ENCODE results near the gene A3GALT2.

The A3GALT2 gene

GRCh38 chr1:33349778-33350610 is 29.1 kb upstream of the A3GALT2 start:
- peak; percentile 71 to 76 for DNase-seq

- peak; percentile 31 to 33 for DNase-seq
These were observed 28.3 kb upstream of the A3GALT2 start for GRCh38 chr1:33349081-33349759.

DNA sequence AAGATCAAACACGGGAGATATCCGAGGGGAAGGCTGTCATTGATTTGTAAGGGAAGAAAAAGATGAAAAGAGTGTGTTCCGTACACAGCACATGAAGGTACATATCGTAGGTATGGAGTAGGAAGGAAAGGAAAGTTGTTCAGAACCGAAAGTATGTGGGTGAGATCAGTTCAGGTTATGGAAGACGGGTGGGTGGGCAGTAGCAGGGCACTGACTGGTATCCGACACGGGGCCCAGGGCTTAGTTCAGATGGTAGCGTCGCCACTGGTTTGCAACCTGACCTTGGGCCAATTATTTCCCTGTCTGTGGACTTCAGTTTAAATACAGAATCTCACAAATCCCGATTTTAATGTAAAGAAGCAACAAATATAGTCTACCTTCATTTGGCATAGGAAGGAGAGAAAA is 27.8 kb upstream of the A3GALT2 start:
- DNase-seq, result peak; percentile 15 to 20

- no peak for DNase-seq
These were observed 27.3 kb upstream of the A3GALT2 start for GRCh38 chr1:33348194-33348593.

- no peak for DNase-seq
These were observed 26.7 kb upstream of the A3GALT2 start for GRCh38 chr1:33347650-33347992.

DNA sequence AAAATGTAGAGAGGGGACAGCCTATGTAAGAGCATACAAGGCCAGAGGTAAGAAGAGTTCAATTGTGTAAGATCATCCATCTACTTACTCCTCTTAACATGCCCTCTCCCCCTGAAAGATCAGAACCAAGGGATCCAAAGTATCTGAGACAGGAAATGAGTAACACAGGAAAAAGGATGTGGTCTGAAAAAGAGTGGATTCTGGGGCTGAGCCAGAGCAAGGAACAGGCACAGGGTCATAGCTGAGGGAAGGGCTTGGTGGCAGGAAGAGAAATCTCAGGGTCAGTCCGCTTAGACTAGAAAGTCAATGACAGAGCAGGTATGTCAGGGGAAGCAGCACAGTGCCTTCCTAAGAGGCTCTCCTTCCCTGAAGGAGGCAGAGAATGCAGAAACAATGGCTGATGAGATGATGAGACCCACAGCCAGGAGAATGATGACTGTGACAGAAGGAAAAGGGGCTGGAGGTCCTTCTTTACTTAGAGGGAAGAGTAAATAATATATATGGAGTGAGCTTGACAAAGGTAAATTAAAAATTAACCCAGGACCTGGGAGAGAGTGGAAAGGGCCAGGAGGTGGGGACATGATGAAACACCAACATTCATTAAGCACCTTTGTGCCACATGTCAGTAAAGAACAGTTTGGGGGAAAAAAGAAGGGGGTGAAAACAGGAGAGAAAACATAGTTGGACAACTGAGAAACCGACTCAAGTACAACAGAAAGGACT is 26.2 kb upstream of the A3GALT2 start:
- no peak for DNase-seq

- no peak for DNase-seq
These were observed 25.6 kb upstream of the A3GALT2 start for GRCh38 chr1:33346533-33346926.

- DNase-seq, result no peak
These were observed 24.1 kb upstream of the A3GALT2 start for GRCh38 chr1:33344896-33345560.

- no peak for DNase-seq
These were observed 22.6 kb upstream of the A3GALT2 start for GRCh38 chr1:33343539-33343938.

DNA sequence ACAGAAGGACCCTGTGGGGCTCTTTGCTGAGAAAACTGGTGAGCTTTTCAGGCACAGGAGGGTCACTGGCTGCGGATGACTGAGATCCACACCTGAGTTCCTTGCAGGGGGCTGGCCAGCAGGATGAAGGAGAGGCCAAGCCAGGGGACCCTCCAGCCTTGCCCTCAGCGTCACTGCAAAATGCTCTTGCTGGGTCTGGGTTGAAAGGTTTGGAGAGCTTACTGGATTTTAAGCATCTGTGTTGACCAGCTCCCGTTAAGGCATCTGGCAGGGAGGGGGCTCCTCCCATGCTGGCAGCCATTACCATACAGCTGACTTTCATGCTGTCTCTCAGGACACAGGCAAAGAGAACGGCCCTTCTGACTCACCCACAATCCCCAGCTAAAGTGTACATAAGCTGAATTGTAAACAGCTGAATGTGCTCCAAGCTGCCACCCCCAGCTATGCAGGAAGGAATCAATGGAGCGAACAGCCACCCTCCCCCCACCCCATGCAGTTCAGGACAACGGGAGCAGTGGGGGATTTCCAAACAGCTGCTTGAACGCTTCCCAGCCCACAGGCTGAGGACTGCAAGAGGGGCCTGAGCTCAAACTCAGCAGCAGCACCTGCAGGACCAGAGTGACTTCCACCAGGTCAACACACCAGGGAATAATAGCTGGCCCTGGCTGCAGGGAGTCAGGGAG is 21.3 kb upstream of the A3GALT2 start:
- no peak for DNase-seq

DNA sequence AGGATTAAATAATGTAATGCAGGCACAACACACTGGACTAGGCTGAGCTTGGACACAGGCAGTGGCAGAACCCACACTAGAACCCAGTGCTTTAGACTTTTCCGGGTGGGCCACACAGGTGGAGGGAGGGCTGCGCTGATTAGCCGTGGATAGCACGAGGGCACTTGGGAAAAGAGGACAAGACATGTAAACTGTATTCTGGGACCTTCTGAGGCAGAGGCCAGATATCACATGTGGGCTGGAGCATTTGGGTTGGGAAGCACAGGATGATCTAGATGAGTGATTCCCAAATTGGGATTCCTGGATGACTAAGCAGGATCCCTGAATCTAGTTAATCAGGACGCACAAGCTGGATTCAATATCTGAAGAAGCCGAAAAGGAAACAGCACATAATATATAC is 20.3 kb upstream of the A3GALT2 start:
- DNase-seq, result no peak

DNA sequence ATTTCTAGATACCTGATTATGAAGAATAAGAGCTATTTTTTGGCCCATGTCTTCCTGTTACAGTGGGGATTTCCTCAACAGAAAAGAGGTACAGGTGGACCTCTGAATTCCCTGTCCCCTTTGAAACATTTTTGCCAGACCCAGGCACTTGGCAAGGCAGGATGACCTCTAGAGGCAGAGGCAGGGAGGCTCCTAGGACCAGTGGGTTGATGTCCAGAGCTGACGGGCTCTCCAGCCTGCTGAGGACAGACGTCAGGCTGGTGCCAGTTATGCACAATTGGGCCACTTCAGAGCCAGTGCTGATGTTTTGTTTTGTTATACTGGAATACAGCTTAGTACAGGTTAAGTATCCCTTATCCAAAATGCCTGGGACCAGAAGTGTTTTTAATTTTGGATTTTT is 18.5 kb upstream of the A3GALT2 start:
- no peak for DNase-seq

DNA sequence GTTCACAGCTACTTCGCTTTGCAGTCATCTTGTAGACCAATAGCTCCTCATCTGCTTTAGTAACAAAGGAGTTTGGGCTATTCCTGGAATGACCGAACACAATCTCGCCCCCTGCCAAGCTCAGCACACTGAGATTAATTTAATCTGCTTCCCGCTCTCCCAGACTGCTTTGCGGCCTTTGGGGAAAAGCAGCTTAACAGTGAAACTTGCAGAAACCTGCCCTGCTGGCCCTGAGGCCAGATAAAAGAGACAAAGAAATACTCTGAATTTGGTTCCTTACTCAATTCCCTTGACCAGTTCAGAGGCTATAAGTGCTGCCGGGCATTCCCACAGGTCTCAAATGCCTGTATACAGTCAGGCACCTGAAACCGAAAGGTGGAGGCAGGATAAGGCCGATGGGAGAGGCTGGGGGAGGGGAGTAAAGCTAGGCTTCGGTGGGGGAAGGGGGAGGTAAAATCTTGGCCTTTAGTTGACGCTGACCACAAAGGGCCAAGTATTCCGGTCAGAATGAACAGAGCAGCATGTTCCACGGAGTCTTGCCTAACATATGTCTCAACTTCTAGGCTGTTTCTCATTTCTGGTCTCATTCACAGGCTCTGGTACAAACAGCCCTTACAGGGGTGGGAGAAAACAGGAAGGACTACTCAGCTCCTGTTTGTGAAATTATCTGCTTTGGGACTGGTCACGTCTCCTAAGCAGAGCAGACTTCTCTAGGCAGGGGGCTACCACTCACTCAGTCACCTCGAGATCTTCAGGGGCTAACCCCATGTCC is 17.7 kb upstream of the A3GALT2 start:
- no peak for DNase-seq

GRCh38 chr1:33338048-33338439 is 17.1 kb upstream of the A3GALT2 start:
- DNase-seq, result no peak

- no peak for DNase-seq
These were observed 16.5 kb upstream of the A3GALT2 start for GRCh38 chr1:33337441-33337840.

GRCh38 chr1:33336580-33336979 is 15.7 kb upstream of the A3GALT2 start:
- no peak for DNase-seq

- no peak for DNase-seq
These were observed 14.1 kb upstream of the A3GALT2 start for GRCh38 chr1:33335020-33335419.

- no peak for DNase-seq
These were observed 13.2 kb upstream of the A3GALT2 start for GRCh38 chr1:33334081-33334552.

DNA sequence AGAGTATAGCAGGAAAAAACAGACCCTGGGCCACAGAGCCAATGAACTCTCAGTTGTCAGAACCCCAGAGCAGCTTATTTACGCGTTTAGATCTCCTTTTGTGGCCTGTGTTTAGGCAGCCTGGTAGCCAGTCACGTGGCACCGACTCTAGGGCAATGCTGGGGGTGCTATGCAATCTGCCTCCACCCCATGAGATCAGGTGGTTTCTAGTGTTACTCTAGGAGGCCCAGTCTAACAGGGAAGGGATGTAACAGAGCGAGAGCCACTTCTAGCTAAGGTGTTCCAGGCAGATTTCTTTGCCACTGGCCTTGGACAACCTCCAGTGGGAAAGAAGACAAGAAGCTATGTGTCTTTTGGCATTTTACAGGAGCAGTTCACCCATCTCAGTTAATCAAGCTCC is 12.0 kb upstream of the A3GALT2 start:
- DNase-seq, result no peak

DNA sequence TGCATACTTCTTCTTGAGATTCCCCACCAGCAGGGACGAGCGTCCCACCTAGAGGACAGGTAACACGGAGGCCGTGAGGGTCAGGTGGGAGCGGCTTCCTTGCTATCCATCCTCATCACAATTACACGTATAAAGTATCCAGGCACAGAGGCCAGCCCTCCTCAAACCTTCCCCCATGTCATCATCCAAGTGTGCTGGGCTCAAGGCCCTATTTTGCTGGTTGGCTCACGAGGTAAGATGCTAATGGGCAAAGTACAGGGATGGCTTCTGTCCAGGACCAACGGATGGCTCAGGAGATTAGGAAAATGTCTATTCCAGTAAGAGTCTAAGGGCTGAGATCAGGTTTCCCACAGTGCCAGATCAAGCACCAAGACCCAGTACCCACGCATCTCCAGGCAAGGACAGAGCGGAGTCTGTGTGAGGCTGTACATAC is 11.5 kb upstream of the A3GALT2 start:
- no peak for DNase-seq

GRCh38 chr1:33331444-33332356 is 10.8 kb upstream of the A3GALT2 start:
- DNase-seq, result no peak
